SK-N-SH treated with all-trans-retinoic acid at 6 μM for 48 hours (cell line): ENCODE data around the gene NEBL.

Source experiments
- ATAC-seq: fragments of 200-7000 bp; cut with Tn5 transposase; 3 replicates; pipeline ENCODE4 v1.9.1; 2020; ENCODE audit warnings: mild to moderate bottlenecking, moderate library complexity
- ARNTL ChIP-seq: fragments of 450-650 bp; formaldehyde crosslinking; IDR thresholded peaks from 2 replicates; pipeline ENCODE4 v1.5.0; 2020; ENCODE audit warnings: low read depth, mild to moderate bottlenecking, moderate library complexity, borderline replicate concordance
- BACH2 ChIP-seq: fragments of 250-450 bp; sonication (Bioruptor Pico); IDR thresholded peaks from 2 replicates; pipeline ENCODE4 v1.9.0; 2021; ENCODE audit warnings: mild to moderate bottlenecking, borderline replicate concordance
- CREB5 ChIP-seq: fragments of 250-450 bp; sonication (Bioruptor Pico); IDR thresholded peaks from 2 replicates; pipeline ENCODE4 v1.5.1; 2020; ENCODE audit warnings: low read depth, mild to moderate bottlenecking, moderate library complexity
- ESRRG ChIP-seq: fragments of 250-450 bp; sonication (Bioruptor Pico); IDR thresholded peaks from 2 replicates; pipeline ENCODE4 v1.6.1; 2021; ENCODE audit warnings: mild to moderate bottlenecking
- GLIS3 ChIP-seq: fragments of 250-450 bp; sonication (Bioruptor Pico); IDR thresholded peaks from 2 replicates; pipeline ENCODE4 v1.5.0; 2020; ENCODE audit warnings: mild to moderate bottlenecking, moderate library complexity
- ISL1 ChIP-seq: fragments of 250-450 bp; sonication (Bioruptor Pico); IDR thresholded peaks from 2 replicates; pipeline ENCODE4 v2.1.2; 2022; ENCODE audit warnings: mild to moderate bottlenecking, moderate library complexity
- OSR1 ChIP-seq: fragments of 250-450 bp; sonication (Bioruptor Pico); IDR thresholded peaks from 2 replicates; pipeline ENCODE4 v1.8.0; 2022; ENCODE audit warnings: moderate library complexity, mild to moderate bottlenecking, inconsistent platforms
- POU6F1 ChIP-seq: fragments of 250-450 bp; sonication (Bioruptor Pico); IDR thresholded peaks from 2 replicates; pipeline ENCODE4 v1.8.0; 2021; ENCODE audit warnings: low read depth, mild to moderate bottlenecking, moderate library complexity, borderline replicate concordance
- RARB ChIP-seq: fragments of 250-450 bp; sonication (Bioruptor Pico); IDR thresholded peaks from 2 replicates; pipeline ENCODE4 v1.8.0; 2021; ENCODE audit warnings: mild to moderate bottlenecking, moderate library complexity
- SNAI2 ChIP-seq: fragments of 250-450 bp; sonication (Bioruptor Pico); IDR thresholded peaks from 2 replicates; pipeline ENCODE4 v1.5.0; 2020; ENCODE audit warnings: mild to moderate bottlenecking, moderate library complexity
- TCF4 ChIP-seq: fragments of 250-450 bp; sonication (Bioruptor Pico); IDR thresholded peaks from 2 replicates; pipeline ENCODE4 v1.8.0; 2021; ENCODE audit warnings: mild to moderate bottlenecking, moderate library complexity, borderline replicate concordance
- TOX ChIP-seq: fragments of 250-450 bp; sonication (Bioruptor Pico); IDR thresholded peaks from 2 replicates; pipeline ENCODE4 v1.8.0; 2021; ENCODE audit warnings: mild to moderate bottlenecking, moderate library complexity, borderline replicate concordance
- TSHZ2 ChIP-seq: fragments of 250-450 bp; sonication (Bioruptor Pico); IDR thresholded peaks from 2 replicates; pipeline ENCODE4 v1.5.0; 2020; ENCODE audit warnings: mild to moderate bottlenecking, moderate library complexity
- ZC3H10 ChIP-seq: fragments of 250-450 bp; sonication (Bioruptor Pico); IDR thresholded peaks from 2 replicates; pipeline ENCODE4 v1.5.1; 2021; ENCODE audit warnings: mild to moderate bottlenecking, moderate library complexity
- ZFP3 ChIP-seq: fragments of 250-450 bp; sonication (Bioruptor Pico); IDR thresholded peaks from 2 replicates; pipeline ENCODE4 v1.5.0; 2020; ENCODE audit warnings: mild to moderate bottlenecking, moderate library complexity
- ZNF565 ChIP-seq: fragments of 450-650 bp; formaldehyde crosslinking; conservative IDR thresholded peaks from 2 replicates; pipeline ENCODE4 v1.5.0; 2020; ENCODE audit warnings: low read depth, mild to moderate bottlenecking, moderate library complexity
- ZNF70 ChIP-seq: fragments of 450-650 bp; formaldehyde crosslinking; IDR thresholded peaks from 2 replicates; pipeline ENCODE4 v1.5.0; 2020; ENCODE audit warnings: mild to moderate bottlenecking, moderate library complexity
- ZNF8 ChIP-seq: fragments of 450-650 bp; formaldehyde crosslinking; IDR thresholded peaks from 2 replicates; pipeline ENCODE4 v1.5.0; 2020; ENCODE audit warnings: mild to moderate bottlenecking, moderate library complexity

The NEBL gene

GRCh38 chr10:20901110-20901509, 4.0 kb upstream of the NEBL start:
- TF ChIP-seq TSHZ2 (CRISPR knock-in tag): no peak
- TF ChIP-seq ESRRG (CRISPR knock-in tag): no peak
- TF ChIP-seq GLIS3 (CRISPR knock-in tag): no peak
- no peak for TF ChIP-seq ZNF565
- no peak for TF ChIP-seq ISL1 (CRISPR knock-in tag)
- no peak for TF ChIP-seq ZFP3 (CRISPR knock-in tag)
- TF ChIP-seq RARB (CRISPR knock-in tag): no peak
- no peak for TF ChIP-seq ZNF70 (CRISPR knock-in tag)
- no peak for TF ChIP-seq TCF4 (CRISPR knock-in tag)
- TF ChIP-seq BACH2 (CRISPR knock-in tag): no peak
- TF ChIP-seq POU6F1 (CRISPR knock-in tag): no peak
- no peak for ATAC-seq

- TF ChIP-seq ZFP3 (CRISPR knock-in tag) (no peak), RARB (CRISPR knock-in tag) (no peak), ESRRG (CRISPR knock-in tag) (no peak), ARNTL (CRISPR knock-in tag) (no peak), ZC3H10 (CRISPR knock-in tag) (no peak), OSR1 (no peak), CREB5 (no peak), ZNF565 (no peak), ZNF70 (CRISPR knock-in tag) (no peak), TSHZ2 (CRISPR knock-in tag) (no peak), SNAI2 (CRISPR knock-in tag) (no peak), ZNF8 (CRISPR knock-in tag) (no peak), BACH2 (CRISPR knock-in tag) (no peak)
- TF ChIP-seq, all 23 proteins: peak for 0
These were observed 1.9 kb upstream of the NEBL start for GRCh38 chr10:20898866-20899535.

GRCh38 chr10:20893297-20893696, 3.8 kb downstream of the NEBL start:
- TF ChIP-seq ZFP3 (CRISPR knock-in tag) (no peak), CREB5 (no peak), OSR1 (no peak), TOX (CRISPR knock-in tag) (no peak), SNAI2 (CRISPR knock-in tag) (no peak), ZNF70 (CRISPR knock-in tag) (no peak), ISL1 (CRISPR knock-in tag) (no peak), ZNF565 (no peak), ESRRG (CRISPR knock-in tag) (no peak)
- TF ChIP-seq, all 23 proteins: peak for 0
- no peak for ATAC-seq

More at GRCh38 chr10:20898866-20899535, 1.9 kb upstream of the NEBL start:
- ATAC-seq: no peak
